Peyer's patch (tissue), 4 donors: ENCODE data around the gene CCDC78.

ENCODE experiments used
- CTCF ChIP-seq, 6 experiments: fragments of 450-650 bp in 4 of 6; fragments of 200-600 bp in 2 of 6; sonication (generic) in 1 of 6; IDR thresholded peaks; one replicate each; pipeline ENCODE4 v1.5.1; 2017 to 2019; ENCODE audit warnings: antibody characterized with exemption in 6 of 6, mild to moderate bottlenecking in 3 of 6, moderate library complexity in 1 of 6
- POLR2A ChIP-seq, 2 donors: fragments of 450-650 bp; IDR thresholded peaks; one replicate each; pipeline ENCODE4 v1.5.1; 2017; ENCODE audit warnings: antibody characterized with exemption in 2 of 2, mild to moderate bottlenecking in 2 of 2, moderate library complexity in 2 of 2

- TF ChIP-seq POLR2A (IDR thresholded peaks at IDR 0.05) (peak; percentile 40 to 42), CTCF (IDR thresholded peaks at IDR 0.05) (no peak)
Observed at GRCh38 chr16:684071-684794, 42.0 kb downstream of the CCDC78 start, which contains the start of gene JMJD8.
